Panc1 (cell line): ENCODE measurements around the gene ASGR2. TPM values are rescaled to one million over a fixed set of nuclear protein-coding genes. Genes with fewer than 3 reads are reported as not detected.

Source experiments
- ATAC-seq: fragments of 200-7000 bp; cut with Tn5 transposase; 2 replicates; pipeline ENCODE4 v1.9.1; 2020; ENCODE audit warnings: mild to moderate bottlenecking, moderate library complexity
- BruUV-seq: library from RNA; stranded (reverse); fragments of 400-500 nt; replicated peaks from 2 replicates; lab custom pipeline; 2021; lab: Mats Ljungman, UMichigan
- CTCF ChIA-PET: fragments of 300-600 bp; sonication (Branson Sonifier 250); formaldehyde crosslinking; loops from one replicate; lab custom pipeline; 2022; ENCODE audit warnings: antibody characterized with exemption; lab: Charles Lee
- POLR2A ChIA-PET: fragments of 300-600 bp; sonication (Branson Sonifier 250); formaldehyde crosslinking; loops from one replicate; lab custom pipeline; 2022; ENCODE audit warnings: antibody characterized with exemption; lab: Charles Lee
- DNase-seq: peaks from one replicate; pipeline ENCODE4 v3.0.0-alpha.2; 2010; ENCODE audit warnings: low read depth, low spot score
- H3K27ac ChIP-seq: 2 replicates; pipeline ENCODE4 v1.5.1; 2011; ENCODE audit warnings: mild to moderate bottlenecking, low read length, inconsistent platforms
- H3K27me3 ChIP-seq: fragments of 200-500 bp; sonication (Bioruptor generic); 2 replicates; pipeline ENCODE4 v1.6.0; 2014; ENCODE audit warnings: low read length, inconsistent platforms; ENCODE audit not compliant: control insufficient read depth, insufficient read depth
- H3K36me3 ChIP-seq: fragments of 200-500 bp; sonication (Bioruptor generic); 2 replicates; pipeline ENCODE4 v1.5.1; 2014; ENCODE audit warnings: inconsistent platforms, mild to moderate bottlenecking, low read length, moderate library complexity; ENCODE audit not compliant: control insufficient read depth, insufficient read depth
- H3K4me1 ChIP-seq: 2 replicates; pipeline ENCODE4 v1.5.1; 2011; ENCODE audit warnings: inconsistent platforms, mild to moderate bottlenecking, low read length, moderate library complexity; ENCODE audit not compliant: control insufficient read depth, insufficient read depth
- H3K4me3 ChIP-seq, 2 experiments: 2 replicates each; pipeline ENCODE4 v1.5.1; 2011 to 2012; ENCODE audit warnings: low read depth in 2 of 2, low read length in 2 of 2, mild to moderate bottlenecking in 2 of 2, inconsistent platforms in 1 of 2, moderate library complexity in 1 of 2
- H3K9me3 ChIP-seq: fragments of 200-500 bp; sonication (Bioruptor generic); 2 replicates; pipeline ENCODE4 v1.5.1; 2014; ENCODE audit warnings: low read depth, mild to moderate bottlenecking, inconsistent platforms, low read length, moderate library complexity; ENCODE audit not compliant: control insufficient read depth, insufficient read depth
- POLR2AphosphoS5 ChIP-seq: IDR thresholded peaks from 2 replicates; pipeline ENCODE4 v1.6.1; 2012; ENCODE audit warnings: mild to moderate bottlenecking, low read depth, low read length, moderate library complexity
- SIN3A ChIP-seq: IDR thresholded peaks from 2 replicates; pipeline ENCODE4 v1.6.1; 2012; ENCODE audit warnings: low read depth, mild to moderate bottlenecking, low read length, moderate library complexity, borderline replicate concordance; ENCODE audit not compliant: insufficient read depth
- TCF7L2 ChIP-seq: IDR thresholded peaks from 2 replicates; pipeline ENCODE4 v1.6.1; 2011; ENCODE audit warnings: mild to moderate bottlenecking, low read depth, low read length, inconsistent platforms
- in situ Hi-C: cut with HindIII; loops from 2 replicates; pipeline ENCODE4 v1.10.0; 2016; ENCODE audit warnings: low sequenced_read_pairs, low pct_unique_long_range_greater_than_20kb
- intact Hi-C: fragments of 100-400 bp; cut with micrococcal nuclease; formaldehyde crosslinking; loops from one replicate; pipeline ENCODE4 v1.10.0; 2022; ENCODE audit not compliant: unreplicated experiment
- total RNA-seq: library from RNA; stranded (reverse); gene quantifications from one replicate; pipeline ENCODE4 v1.2.1, GENCODE V29; 2021; ENCODE audit not compliant: unreplicated experiment
- TF ChIP-seq, protein P1 (sequence below): fragments of 450-650 bp; IDR thresholded peaks from 2 replicates; pipeline ENCODE4 v1.5.1; 2017; ENCODE audit warnings: mild to moderate bottlenecking
- TF ChIP-seq, protein P2 (sequence below), 2 experiments: IDR thresholded peaks; 2 replicates each; pipeline ENCODE4 v1.6.1; 2011 to 2012; ENCODE audit warnings: low read depth in 2 of 2, control low read depth in 1 of 2, low read length in 1 of 2, mild to moderate bottlenecking in 1 of 2, moderate library complexity in 1 of 2; ENCODE audit not compliant: insufficient read depth in 1 of 2

Gene ASGR2
- total RNA-seq, 1 experiment from 2014 or later: 0.21 TPM

DNA sequence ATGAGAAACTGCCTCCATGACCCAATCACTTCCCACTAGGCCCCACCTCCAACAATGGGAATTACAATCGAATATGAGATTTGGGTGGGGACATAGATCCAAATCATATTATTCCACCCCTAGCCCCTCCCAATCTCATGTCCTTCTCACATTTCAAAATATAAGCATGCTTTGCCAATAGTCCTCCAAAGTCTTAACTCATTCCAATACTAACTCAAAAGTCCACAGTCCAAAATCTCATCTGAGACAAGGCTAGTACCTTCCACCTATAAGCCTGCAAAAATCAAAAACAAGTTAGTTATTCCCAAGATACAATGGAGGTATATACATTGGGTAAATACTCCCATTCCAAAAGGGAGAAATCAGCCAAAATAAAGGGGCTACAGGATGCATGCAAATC, 47.4 kb downstream of the ASGR2 start:
- in situ Hi-C loops (no loop called here), intact Hi-C loops (no loop called here)
- no peak overlapping the region for H3K4me3 ChIP-seq
- CTCF ChIA-PET: no interaction called here
- no peaks in the 10 kb centered on the region for H3K27me3 ChIP-seq
- no peaks in the 10 kb centered on the region for H3K36me3 ChIP-seq
- no TSS peak for BruUV-seq
- H3K4me1 ChIP-seq: no peaks in the 10 kb centered on the region
- TF ChIP-seq, protein P1, sequence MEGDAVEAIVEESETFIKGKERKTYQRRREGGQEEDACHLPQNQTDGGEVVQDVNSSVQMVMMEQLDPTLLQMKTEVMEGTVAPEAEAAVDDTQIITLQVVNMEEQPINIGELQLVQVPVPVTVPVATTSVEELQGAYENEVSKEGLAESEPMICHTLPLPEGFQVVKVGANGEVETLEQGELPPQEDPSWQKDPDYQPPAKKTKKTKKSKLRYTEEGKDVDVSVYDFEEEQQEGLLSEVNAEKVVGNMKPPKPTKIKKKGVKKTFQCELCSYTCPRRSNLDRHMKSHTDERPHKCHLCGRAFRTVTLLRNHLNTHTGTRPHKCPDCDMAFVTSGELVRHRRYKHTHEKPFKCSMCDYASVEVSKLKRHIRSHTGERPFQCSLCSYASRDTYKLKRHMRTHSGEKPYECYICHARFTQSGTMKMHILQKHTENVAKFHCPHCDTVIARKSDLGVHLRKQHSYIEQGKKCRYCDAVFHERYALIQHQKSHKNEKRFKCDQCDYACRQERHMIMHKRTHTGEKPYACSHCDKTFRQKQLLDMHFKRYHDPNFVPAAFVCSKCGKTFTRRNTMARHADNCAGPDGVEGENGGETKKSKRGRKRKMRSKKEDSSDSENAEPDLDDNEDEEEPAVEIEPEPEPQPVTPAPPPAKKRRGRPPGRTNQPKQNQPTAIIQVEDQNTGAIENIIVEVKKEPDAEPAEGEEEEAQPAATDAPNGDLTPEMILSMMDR: no peak
- TF ChIP-seq POLR2AphosphoS5 (no peak), SIN3A (no peak)
- no peak overlapping the region for H3K27ac ChIP-seq
- DNase-seq: no peak
- ATAC-seq: no peak
- POLR2A ChIA-PET: no interaction called here
- H3K9me3 ChIP-seq: no peaks in the 10 kb centered on the region

DNA sequence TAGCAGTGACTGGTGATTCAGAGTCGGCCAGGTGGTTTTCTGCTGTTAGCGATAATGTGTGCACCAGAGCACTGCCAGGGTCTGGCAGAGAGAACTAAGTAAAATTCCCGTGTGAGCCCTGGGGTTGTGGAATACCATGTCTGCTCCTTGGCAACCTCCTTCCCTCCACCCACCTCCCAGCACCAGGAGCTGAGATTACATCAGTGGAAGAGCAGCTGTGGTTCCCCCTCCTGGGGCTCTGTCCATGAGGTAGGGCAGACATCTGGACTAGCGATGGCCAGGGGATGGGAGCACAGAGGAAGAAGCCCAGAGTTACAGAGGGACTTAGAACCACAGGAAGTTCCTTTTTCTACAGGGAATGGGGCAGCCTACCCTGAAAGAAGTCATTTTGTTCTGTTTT, 50.4 kb downstream of the ASGR2 start:
- no peak for ATAC-seq
- H3K4me3 ChIP-seq: no peak overlapping the region
- CTCF ChIA-PET: no interaction called here
- in situ Hi-C loops: no loop called here
- BruUV-seq: no TSS peak
- DNase-seq: no peak
- TF ChIP-seq, protein P1: no peak
- TF ChIP-seq SIN3A (no peak), POLR2AphosphoS5 (no peak), TCF7L2 (no peak)
- TF ChIP-seq, protein P2, sequence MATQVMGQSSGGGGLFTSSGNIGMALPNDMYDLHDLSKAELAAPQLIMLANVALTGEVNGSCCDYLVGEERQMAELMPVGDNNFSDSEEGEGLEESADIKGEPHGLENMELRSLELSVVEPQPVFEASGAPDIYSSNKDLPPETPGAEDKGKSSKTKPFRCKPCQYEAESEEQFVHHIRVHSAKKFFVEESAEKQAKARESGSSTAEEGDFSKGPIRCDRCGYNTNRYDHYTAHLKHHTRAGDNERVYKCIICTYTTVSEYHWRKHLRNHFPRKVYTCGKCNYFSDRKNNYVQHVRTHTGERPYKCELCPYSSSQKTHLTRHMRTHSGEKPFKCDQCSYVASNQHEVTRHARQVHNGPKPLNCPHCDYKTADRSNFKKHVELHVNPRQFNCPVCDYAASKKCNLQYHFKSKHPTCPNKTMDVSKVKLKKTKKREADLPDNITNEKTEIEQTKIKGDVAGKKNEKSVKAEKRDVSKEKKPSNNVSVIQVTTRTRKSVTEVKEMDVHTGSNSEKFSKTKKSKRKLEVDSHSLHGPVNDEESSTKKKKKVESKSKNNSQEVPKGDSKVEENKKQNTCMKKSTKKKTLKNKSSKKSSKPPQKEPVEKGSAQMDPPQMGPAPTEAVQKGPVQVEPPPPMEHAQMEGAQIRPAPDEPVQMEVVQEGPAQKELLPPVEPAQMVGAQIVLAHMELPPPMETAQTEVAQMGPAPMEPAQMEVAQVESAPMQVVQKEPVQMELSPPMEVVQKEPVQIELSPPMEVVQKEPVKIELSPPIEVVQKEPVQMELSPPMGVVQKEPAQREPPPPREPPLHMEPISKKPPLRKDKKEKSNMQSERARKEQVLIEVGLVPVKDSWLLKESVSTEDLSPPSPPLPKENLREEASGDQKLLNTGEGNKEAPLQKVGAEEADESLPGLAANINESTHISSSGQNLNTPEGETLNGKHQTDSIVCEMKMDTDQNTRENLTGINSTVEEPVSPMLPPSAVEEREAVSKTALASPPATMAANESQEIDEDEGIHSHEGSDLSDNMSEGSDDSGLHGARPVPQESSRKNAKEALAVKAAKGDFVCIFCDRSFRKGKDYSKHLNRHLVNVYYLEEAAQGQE (IDR thresholded peaks at IDR 0.05; ENCODE audit: insufficient read depth in 1 of 2, low read depth in 2 of 2, low read length in 1 of 2): no peak
- no peaks in the 10 kb centered on the region for H3K36me3 ChIP-seq
- no peaks in the 10 kb centered on the region for H3K9me3 ChIP-seq
- H3K4me1 ChIP-seq: peaks cover 10% of the 10 kb centered on the region; the same call in 1 of the 2 replicates
- intact Hi-C loops: no loop called here
- no peak overlapping the region for H3K27ac ChIP-seq
- POLR2A ChIA-PET: no interaction called here
- no peaks in the 10 kb centered on the region for H3K27me3 ChIP-seq
